HG02884 (cell line): ENCODE data around the gene CPLX3.

ENCODE experiments used
- ATAC-seq: cut with Tn5 transposase; IDR thresholded peaks from one replicate; pipeline ENCODE4 v1.9.1; 2021; ENCODE audit warnings: mild to moderate bottlenecking, moderate library complexity; ENCODE audit not compliant: unreplicated experiment

Gene CPLX3

GRCh38 chr15:74843891-74844299, 17.5 kb downstream of the CPLX3 start:
- no peak for ATAC-seq

GRCh38 chr15:74844319-74845207, 18.1 kb downstream of the CPLX3 start:
- no peak for ATAC-seq

DNA sequence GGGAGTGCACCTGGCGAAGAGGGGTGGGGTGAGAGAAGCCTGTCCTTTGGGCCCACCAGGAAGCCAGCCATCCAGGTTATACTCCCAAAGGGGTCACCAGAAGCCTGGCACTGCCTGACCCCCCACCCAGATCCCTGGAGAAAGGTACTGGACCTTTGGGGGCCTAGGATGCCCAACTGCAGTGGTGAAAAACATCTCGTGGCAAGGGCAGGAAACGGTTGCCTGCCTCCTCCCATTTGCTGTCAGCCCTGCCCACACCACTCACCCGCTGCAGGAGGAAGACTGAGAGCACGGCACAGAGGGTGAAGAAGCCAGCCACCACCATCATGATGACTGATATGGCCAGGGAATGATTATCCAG, 18.8 kb downstream of the CPLX3 start:
- ATAC-seq: no peak

GRCh38 chr15:74845581-74845980, 19.2 kb downstream of the CPLX3 start:
- no peak for ATAC-seq

DNA sequence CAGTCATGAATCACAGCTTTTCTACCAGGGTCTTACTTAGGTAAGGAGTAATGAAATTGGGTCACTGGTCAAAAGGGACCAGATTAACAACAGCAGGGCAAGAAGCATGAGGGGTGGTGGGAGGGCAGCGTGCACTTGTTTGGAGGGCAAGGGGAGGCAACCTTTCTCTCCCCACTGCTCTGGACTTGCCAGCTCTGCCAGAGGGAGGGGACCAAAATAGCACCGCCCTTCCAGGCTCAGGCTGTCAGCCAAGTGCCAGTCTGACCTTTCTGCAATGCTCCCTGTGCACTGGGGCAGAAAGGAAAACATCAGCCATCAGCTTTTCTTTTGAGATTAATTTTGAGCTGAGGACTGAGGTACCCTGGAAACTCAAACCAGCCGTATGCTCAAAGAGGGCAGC, 21.0 kb downstream of the CPLX3 start:
- ATAC-seq: no peak

DNA sequence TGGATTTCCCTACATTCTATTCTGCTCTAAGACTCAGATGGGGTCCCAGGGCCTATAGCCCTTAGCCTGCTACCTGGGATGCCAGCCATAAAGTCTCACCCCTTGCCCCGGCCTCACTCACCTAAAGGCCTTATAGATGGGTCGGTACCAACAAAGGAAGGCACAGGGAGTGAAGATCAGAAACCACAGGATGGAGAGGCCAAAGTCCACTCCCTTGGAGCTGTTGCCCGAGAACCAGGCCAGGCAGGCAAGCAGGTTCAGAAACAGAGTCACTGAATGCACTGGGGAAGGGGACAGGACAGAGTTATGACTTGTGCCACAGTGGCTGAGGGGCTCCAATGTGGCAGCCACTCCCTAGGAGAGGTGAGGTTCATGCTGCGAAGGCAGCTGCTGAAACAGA, 24.0 kb downstream of the CPLX3 start:
- no peak for ATAC-seq

- ATAC-seq: no peak
Measured at GRCh38 chr15:74851960-74852359, 25.5 kb downstream of the CPLX3 start.

- no peak for ATAC-seq
Measured at GRCh38 chr15:74854453-74855022, 28.1 kb downstream of the CPLX3 start.

GRCh38 chr15:74855857-74856256, 29.4 kb downstream of the CPLX3 start:
- ATAC-seq: no peak

GRCh38 chr15:74856537-74856936, 30.1 kb downstream of the CPLX3 start:
- no peak for ATAC-seq

DNA sequence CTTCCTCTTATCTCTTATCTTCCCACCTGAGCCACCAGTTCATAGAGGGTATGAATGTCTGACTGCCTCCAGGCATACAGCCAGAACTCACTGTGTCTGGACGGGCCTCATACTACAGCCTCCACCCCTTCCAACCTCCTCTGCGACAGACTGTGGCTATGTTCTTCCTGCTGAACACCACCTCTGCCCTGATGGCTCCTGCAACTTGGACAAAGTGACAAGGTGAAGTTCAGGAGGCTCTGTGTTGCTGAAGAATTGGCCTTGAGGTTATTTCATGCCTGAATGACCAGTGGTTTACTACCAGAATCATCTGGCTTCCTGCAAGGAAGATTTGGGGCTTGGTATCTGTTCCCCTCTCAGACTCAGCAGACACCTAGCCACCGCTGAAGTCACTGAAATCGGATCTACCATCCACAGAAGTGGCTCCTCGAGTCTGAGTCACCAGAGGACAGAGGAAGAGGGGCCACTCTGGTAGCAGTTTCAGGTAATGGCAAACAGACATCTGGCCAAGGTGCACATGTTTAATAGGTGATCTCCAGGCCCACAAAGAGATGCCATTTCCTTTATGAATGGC, 30.7 kb downstream of the CPLX3 start:
- ATAC-seq: no peak

GRCh38 chr15:74857671-74858368, 31.4 kb downstream of the CPLX3 start:
- ATAC-seq: no peak

DNA sequence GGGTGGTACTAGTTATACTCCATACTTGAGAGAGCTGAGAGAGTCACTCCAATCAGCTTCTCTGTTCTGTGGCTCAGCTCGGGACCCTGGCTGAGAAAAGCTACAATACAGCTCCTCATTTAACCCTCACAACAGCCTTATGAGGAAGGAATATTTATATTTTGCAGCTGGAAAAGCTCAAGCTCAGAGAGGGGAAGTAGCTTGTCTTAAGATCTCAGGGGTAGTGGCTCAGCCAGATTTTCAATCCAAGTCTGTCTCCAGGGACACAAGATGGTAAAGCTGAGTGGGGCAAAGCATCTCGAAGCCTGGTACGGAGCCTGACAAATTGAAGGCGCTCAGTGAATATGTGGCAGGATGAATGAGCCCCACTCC, 31.9 kb downstream of the CPLX3 start:
- no peak for ATAC-seq

DNA sequence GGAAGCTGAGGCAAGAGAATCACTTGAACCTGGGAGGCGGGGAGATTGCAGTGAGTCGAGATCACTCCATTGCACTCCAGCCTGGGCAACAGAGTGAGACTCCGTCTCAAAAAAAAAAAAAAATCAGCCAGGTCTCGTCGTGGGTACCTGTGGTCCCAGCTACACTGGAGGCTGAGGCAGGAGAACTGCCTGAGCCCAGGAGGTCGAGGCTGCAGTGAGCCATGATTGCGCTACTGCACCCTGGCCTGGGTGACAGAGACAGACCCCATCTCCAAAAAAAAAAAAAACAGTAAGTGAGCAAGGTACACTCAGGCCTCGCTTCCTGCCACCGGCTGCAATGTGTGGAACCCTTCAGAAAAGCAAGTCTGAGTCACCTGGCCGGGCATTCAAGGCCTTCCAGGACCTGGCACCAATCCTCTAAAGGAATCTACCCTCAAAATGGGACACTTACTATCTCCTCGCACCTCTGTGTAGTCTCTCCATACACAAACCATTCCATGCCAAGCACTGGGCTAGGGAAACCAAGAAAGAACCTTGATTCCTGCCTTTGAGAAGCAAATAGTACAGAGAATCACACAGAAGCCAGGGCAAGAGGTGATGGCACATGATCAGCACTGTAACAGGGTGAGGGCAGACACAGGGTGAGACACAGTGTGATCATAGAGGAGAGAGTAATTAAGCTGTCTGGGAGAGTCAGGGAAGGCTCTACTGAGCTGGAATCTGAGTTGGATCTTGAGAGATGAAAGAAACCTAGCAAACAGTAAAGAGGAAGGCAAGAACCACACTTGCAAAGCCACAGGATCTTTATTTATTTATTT, 37.0 kb downstream of the CPLX3 start:
- no peak for ATAC-seq

- no peak for ATAC-seq
Measured at GRCh38 chr15:74864296-74864695, 37.9 kb downstream of the CPLX3 start.

GRCh38 chr15:74865316-74865715, 38.9 kb downstream of the CPLX3 start:
- ATAC-seq: no peak

GRCh38 chr15:74866090-74866489, 39.7 kb downstream of the CPLX3 start:
- ATAC-seq: no peak

- no peak for ATAC-seq
Measured at GRCh38 chr15:74867466-74868038, 41.1 kb downstream of the CPLX3 start.

- no peak for ATAC-seq
Measured at GRCh38 chr15:74868059-74868458, 41.6 kb downstream of the CPLX3 start.

GRCh38 chr15:74869372-74869725, 42.9 kb downstream of the CPLX3 start:
- ATAC-seq: no peak
